H9 (cell line): ENCODE results near the gene IFT52. TPM values are rescaled to one million over a fixed set of nuclear protein-coding genes. Genes with fewer than 3 reads are reported as not detected.

Experiments used
- DNase-seq: peaks from one replicate; pipeline ENCODE4 v3.0.0-alpha.2; 2017
- H2AFZ ChIP-seq: one replicate; pipeline ENCODE4 v1.6.1; 2013; ENCODE audit warnings: mild to moderate bottlenecking, low read length, control low read depth, moderate library complexity
- H2AK5ac ChIP-seq: 2 replicates; pipeline ENCODE4 v1.6.1; 2013; ENCODE audit warnings: low read length, control low read depth, mixed read lengths; ENCODE audit not compliant: insufficient read length
- H2BK120ac ChIP-seq: one replicate; pipeline ENCODE4 v1.6.1; 2013; ENCODE audit warnings: low read depth, mild to moderate bottlenecking, low read length, control low read depth, inconsistent platforms; ENCODE audit not compliant: poor library complexity, severe bottlenecking
- H2BK12ac ChIP-seq: 2 replicates; pipeline ENCODE4 v1.6.1; 2013; ENCODE audit warnings: low read length, control low read depth, mixed read lengths, low read depth; ENCODE audit not compliant: insufficient read length
- H2BK15ac ChIP-seq: 2 replicates; pipeline ENCODE4 v1.6.1; 2013; ENCODE audit warnings: low read depth, low read length, control low read depth
- H2BK20ac ChIP-seq: one replicate; pipeline ENCODE4 v1.6.1; 2013; ENCODE audit warnings: low read depth, mild to moderate bottlenecking, low read length, control low read depth, inconsistent platforms; ENCODE audit not compliant: poor library complexity, severe bottlenecking
- H2BK5ac ChIP-seq: 2 replicates; pipeline ENCODE4 v1.6.1; 2013; ENCODE audit warnings: low read length, control low read depth, mixed read lengths; ENCODE audit not compliant: insufficient read length
- H3K14ac ChIP-seq: 2 replicates; pipeline ENCODE4 v1.6.1; 2013; ENCODE audit warnings: low read length, control low read depth; ENCODE audit not compliant: insufficient read depth
- H3K18ac ChIP-seq: 2 replicates; pipeline ENCODE4 v1.6.1; 2013; ENCODE audit warnings: low read depth, mild to moderate bottlenecking, mixed read lengths, low read length, control low read depth; ENCODE audit not compliant: insufficient read length
- H3K23ac ChIP-seq: 2 replicates; pipeline ENCODE4 v1.6.1; 2013; ENCODE audit warnings: low read length, control low read depth, mixed read lengths, low read depth; ENCODE audit not compliant: insufficient read length
- H3K23me2 ChIP-seq: 2 replicates; pipeline ENCODE4 v1.6.1; 2013; ENCODE audit warnings: low read depth, mild to moderate bottlenecking, mixed read lengths, low read length, control low read depth; ENCODE audit not compliant: insufficient read length, poor library complexity, severe bottlenecking
- H3K27ac ChIP-seq: 2 replicates; pipeline ENCODE4 v1.5.1; 2013; ENCODE audit warnings: low read length, control low read depth, mixed read lengths, low read depth; ENCODE audit not compliant: insufficient read length
- H3K27me3 ChIP-seq: 2 replicates; pipeline ENCODE4 v1.6.1; 2013; ENCODE audit warnings: low read length, control low read depth, inconsistent platforms; ENCODE audit not compliant: insufficient read depth
- H3K4ac ChIP-seq: 2 replicates; pipeline ENCODE4 v1.6.1; 2013; ENCODE audit warnings: low read depth, mild to moderate bottlenecking, control low read depth, inconsistent platforms, low read length, moderate library complexity
- H3K4me1 ChIP-seq: 2 replicates; pipeline ENCODE4 v1.6.1; 2013; ENCODE audit warnings: low read length, control low read depth, inconsistent platforms; ENCODE audit not compliant: insufficient read depth
- H3K4me2 ChIP-seq: 2 replicates; pipeline ENCODE4 v1.6.1; 2013; ENCODE audit warnings: low read length, control low read depth, mixed read lengths; ENCODE audit not compliant: insufficient read length, insufficient read depth
- H3K56ac ChIP-seq: 2 replicates; pipeline ENCODE4 v1.6.1; 2013; ENCODE audit warnings: low read depth, mild to moderate bottlenecking, mixed read lengths, low read length, control low read depth; ENCODE audit not compliant: insufficient read length
- H3K79me1 ChIP-seq: 2 replicates; pipeline ENCODE4 v1.6.1; 2013; ENCODE audit warnings: low read depth, mild to moderate bottlenecking, moderate library complexity, low read length, control low read depth, inconsistent platforms; ENCODE audit not compliant: insufficient read depth, poor library complexity, severe bottlenecking
- H3K79me2 ChIP-seq: 2 replicates; pipeline ENCODE4 v1.6.1; 2013; ENCODE audit warnings: low read length, control low read depth, inconsistent platforms; ENCODE audit not compliant: insufficient read depth
- H3K9ac ChIP-seq: 2 replicates; pipeline ENCODE4 v1.6.1; 2013; ENCODE audit warnings: low read length, control low read depth, mixed read lengths; ENCODE audit not compliant: insufficient read length; ENCODE audit errors: extremely low read depth
- H3K9me3 ChIP-seq: one replicate; pipeline ENCODE4 v1.6.1; 2013; ENCODE audit warnings: low read depth, low read length, inconsistent platforms; ENCODE audit not compliant: control insufficient read depth
- H3T11ph ChIP-seq: one replicate; pipeline ENCODE4 v1.6.1; 2013; ENCODE audit warnings: mild to moderate bottlenecking, low read length, control low read depth, inconsistent platforms
- H4K20me1 ChIP-seq: one replicate; pipeline ENCODE4 v1.6.1; 2013; ENCODE audit not compliant: control insufficient read depth, insufficient read length, insufficient read depth
- H4K5ac ChIP-seq: 2 replicates; pipeline ENCODE4 v1.6.1; 2013; ENCODE audit warnings: low read depth, mild to moderate bottlenecking, mixed read lengths, low read length, control low read depth; ENCODE audit not compliant: insufficient read length
- H4K8ac ChIP-seq: replicated peaks from 2 replicates; pipeline ENCODE4 v1.6.1; 2013; ENCODE audit warnings: low read length, control low read depth, mixed read lengths, low read depth; ENCODE audit not compliant: insufficient read length
- H4K91ac ChIP-seq: 2 replicates; pipeline ENCODE4 v1.6.1; 2013; ENCODE audit warnings: low read depth, mild to moderate bottlenecking, moderate library complexity, mixed read lengths, low read length, control low read depth; ENCODE audit not compliant: insufficient read length
- H3K27ac Mint-ChIP-seq, 3 experiments: 2 replicates in 2 of 3; 3 replicates in 1 of 3; pipeline ENCODE4 v1.8.0; 2020 to 2021; ENCODE audit warnings: mixed read lengths in 3 of 3, mild to moderate bottlenecking in 1 of 3, moderate library complexity in 1 of 3
- H3K27me3 Mint-ChIP-seq: 2 replicates; pipeline ENCODE4 v1.8.0; 2021; ENCODE audit warnings: low read depth, mild to moderate bottlenecking, moderate library complexity, mixed read lengths
- H3K36me3 Mint-ChIP-seq, 3 experiments: 2 replicates in 2 of 3; 3 replicates in 1 of 3; pipeline ENCODE4 v1.8.0; 2020 to 2021; ENCODE audit warnings: low read depth in 3 of 3, mixed read lengths in 3 of 3; ENCODE audit not compliant: insufficient read depth in 1 of 3
- H3K4me1 Mint-ChIP-seq, 2 experiments: 2 replicates each; pipeline ENCODE4 v1.8.0; 2020; ENCODE audit warnings: mixed read lengths in 2 of 2
- H3K4me3 Mint-ChIP-seq, 2 experiments: 2 replicates in 1 of 2; 3 replicates in 1 of 2; pipeline ENCODE4 v1.8.0; 2020 to 2021; ENCODE audit warnings: mild to moderate bottlenecking in 2 of 2, mixed read lengths in 2 of 2, moderate library complexity in 1 of 2
- H3K9me3 Mint-ChIP-seq, 2 experiments: 2 replicates in 1 of 2; 3 replicates in 1 of 2; pipeline ENCODE4 v1.8.0; 2020; ENCODE audit warnings: mild to moderate bottlenecking in 2 of 2, mixed read lengths in 2 of 2, moderate library complexity in 1 of 2
- WGBS: extraction: QIAGEN DNeasy Blood & Tissue Kit; methylation state at CpG from one replicate; pipeline ENCODE4 v1.1.7; 2013; ENCODE audit warnings: missing lambda C conversion rate, low lambda C conversion rate, mixed read lengths; ENCODE audit not compliant: insufficient read length; ENCODE audit errors: extremely low coverage; 5-methylcytosine and 5-hydroxymethylcytosine counted together
- total RNA-seq: library from RNA; stranded (reverse); gene quantifications from 2 replicates; pipeline ENCODE4 v1.2.1, GENCODE V29; 2021
- TF ChIP-seq, protein P1 (sequence below): fragments of 200-600 bp; sonication (generic); conservative IDR thresholded peaks from 3 replicates; pipeline ENCODE4 v1.8.0; 2021; ENCODE audit warnings: antibody characterized with exemption, mild to moderate bottlenecking

Gene IFT52
- total RNA-seq, 1 experiment from 2014 or later: 44.5 TPM

DNA sequence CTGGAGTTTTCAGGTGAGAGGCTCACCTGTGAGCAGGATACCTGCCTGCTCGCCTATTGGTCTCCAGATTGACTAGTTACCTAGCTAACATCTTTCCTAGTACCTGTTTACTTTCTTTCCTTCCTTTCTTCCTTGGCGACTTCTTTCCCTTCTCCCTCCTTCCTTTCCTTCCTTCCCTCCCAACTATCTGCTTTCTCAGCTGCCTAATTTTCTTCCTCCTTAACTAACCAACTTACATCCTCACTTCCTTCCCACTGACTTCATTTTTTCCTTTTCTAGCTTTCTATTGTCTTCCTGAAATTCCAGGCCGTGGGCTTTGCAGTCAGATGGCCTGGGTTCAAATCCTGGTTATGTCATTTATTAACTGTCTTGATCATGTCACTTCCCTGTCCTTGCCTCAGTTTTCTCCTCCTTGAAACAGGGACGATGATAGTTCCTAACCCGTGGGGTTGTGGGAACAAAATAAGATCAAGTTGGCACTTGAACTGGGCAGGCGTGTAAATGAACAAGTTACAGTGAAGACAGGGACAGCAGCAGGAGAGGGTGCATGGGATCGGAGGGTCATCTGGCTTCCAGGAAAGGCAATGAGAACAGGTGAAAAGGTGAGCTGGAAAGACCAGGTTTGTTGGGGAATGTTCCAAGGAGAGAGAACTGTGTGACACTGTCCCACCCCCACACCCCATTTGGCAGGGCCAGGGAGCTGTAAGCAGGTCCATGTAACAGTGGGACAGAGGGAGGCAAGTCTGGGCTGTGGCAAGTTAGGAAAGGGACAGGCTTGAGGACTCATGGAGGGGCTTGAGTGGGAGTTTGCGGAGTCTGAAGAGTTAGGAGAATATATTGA, 31.4 kb upstream of the IFT52 start:
- no peak overlapping the region for H3K14ac ChIP-seq
- no peak overlapping the region for H2BK120ac ChIP-seq
- Mint-ChIP-seq H3K36me3 (no peaks in the 10 kb centered on the region), H3K27ac (peak overlapping the region in 2 of 3 experiments; percentile 31 to 50; a peak in 2 of 7 replicates), H3K27me3 (peaks cover 2% of the 10 kb centered on the region; the same call in 1 of the 2 replicates), H3K4me3 (no peak overlapping the region), H3K4me1 (peaks cover 3 to 6% of the 10 kb centered on the region in 2 experiments; a peak in 2 of 4 replicates), H3K9me3 (no peaks in the 10 kb centered on the region)
- TF ChIP-seq, protein P1, sequence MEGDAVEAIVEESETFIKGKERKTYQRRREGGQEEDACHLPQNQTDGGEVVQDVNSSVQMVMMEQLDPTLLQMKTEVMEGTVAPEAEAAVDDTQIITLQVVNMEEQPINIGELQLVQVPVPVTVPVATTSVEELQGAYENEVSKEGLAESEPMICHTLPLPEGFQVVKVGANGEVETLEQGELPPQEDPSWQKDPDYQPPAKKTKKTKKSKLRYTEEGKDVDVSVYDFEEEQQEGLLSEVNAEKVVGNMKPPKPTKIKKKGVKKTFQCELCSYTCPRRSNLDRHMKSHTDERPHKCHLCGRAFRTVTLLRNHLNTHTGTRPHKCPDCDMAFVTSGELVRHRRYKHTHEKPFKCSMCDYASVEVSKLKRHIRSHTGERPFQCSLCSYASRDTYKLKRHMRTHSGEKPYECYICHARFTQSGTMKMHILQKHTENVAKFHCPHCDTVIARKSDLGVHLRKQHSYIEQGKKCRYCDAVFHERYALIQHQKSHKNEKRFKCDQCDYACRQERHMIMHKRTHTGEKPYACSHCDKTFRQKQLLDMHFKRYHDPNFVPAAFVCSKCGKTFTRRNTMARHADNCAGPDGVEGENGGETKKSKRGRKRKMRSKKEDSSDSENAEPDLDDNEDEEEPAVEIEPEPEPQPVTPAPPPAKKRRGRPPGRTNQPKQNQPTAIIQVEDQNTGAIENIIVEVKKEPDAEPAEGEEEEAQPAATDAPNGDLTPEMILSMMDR: no peak
- H3K23me2 ChIP-seq: no peaks in the 10 kb centered on the region
- no peak overlapping the region for H3K56ac ChIP-seq
- no peaks in the 10 kb centered on the region for H3K27me3 ChIP-seq
- no peak overlapping the region for H2AFZ ChIP-seq
- H3K4ac ChIP-seq: no peak overlapping the region
- H4K20me1 ChIP-seq: no peaks in the 10 kb centered on the region
- WGBS: no CpG with 5 or more reads among the region's 8 CpGs
- H2BK5ac ChIP-seq: no peak overlapping the region
- no peak overlapping the region for H2AK5ac ChIP-seq
- no peak overlapping the region for H3K4me2 ChIP-seq
- no peaks in the 10 kb centered on the region for H3K79me2 ChIP-seq
- H3K23ac ChIP-seq: no peak overlapping the region
- no peak for DNase-seq
- no peaks in the 10 kb centered on the region for H3K9me3 ChIP-seq
- H4K8ac ChIP-seq: no peak overlapping the region
- H3T11ph ChIP-seq: no peak overlapping the region
- no peak overlapping the region for H4K91ac ChIP-seq
- H3K79me1 ChIP-seq: no peaks in the 10 kb centered on the region
- no peak overlapping the region for H3K18ac ChIP-seq
- no peak overlapping the region for H3K9ac ChIP-seq
- no peak overlapping the region for H2BK12ac ChIP-seq
- H2BK15ac ChIP-seq: no peak overlapping the region
- H4K5ac ChIP-seq: no peak overlapping the region
- no peak overlapping the region for H2BK20ac ChIP-seq
- peaks cover 2% of the 10 kb centered on the region for H3K4me1 ChIP-seq
- no peak overlapping the region for H3K27ac ChIP-seq
